Activated T-cell treated with anti-CD3 and anti-CD28 coated beads, Interleukin-2, amount 50 U/mL, for 72 hours (primary cell): Measurements from ENCODE around the gene LRSAM1. TPM values are rescaled to one million over a fixed set of nuclear protein-coding genes. Genes with fewer than 3 reads are reported as not detected.
"Not testable (repeated sequence)": the region's sequence is repeated elsewhere in the genome, so short reads cannot be mapped to it uniquely, and the experiment has no call there.

Source experiments
- ATAC-seq, 2 donors: fragments of 150-1000 bp; cut with Tn5 transposase; replicated peaks in 1 of 2; 2 replicates each; pipeline ENCODE4 v1.10.0; 2021; ENCODE audit warnings: moderate library complexity in 2 of 2, mild to moderate bottlenecking in 1 of 2
- DNase-seq, 2 donors: peaks; one replicate each; pipeline ENCODE4 v3.0.0; 2021 to 2022; ENCODE audit warnings: mixed read lengths in 1 of 2
- H3K27ac Mint-ChIP-seq: one replicate; pipeline ENCODE4 v1.8.0; 2022; ENCODE audit warnings: mild to moderate bottlenecking, moderate library complexity, mixed read lengths
- H3K27me3 Mint-ChIP-seq: one replicate; pipeline ENCODE4 v1.8.0; 2022; ENCODE audit warnings: low read depth, mixed read lengths
- H3K36me3 Mint-ChIP-seq, 2 donors: one replicate each; pipeline ENCODE4 v1.8.0; 2022; ENCODE audit warnings: mixed read lengths in 2 of 2, mild to moderate bottlenecking in 1 of 2; ENCODE audit not compliant: insufficient read depth in 2 of 2
- H3K4me1 Mint-ChIP-seq: one replicate; pipeline ENCODE4 v1.8.0; 2022; ENCODE audit warnings: low read depth, mixed read lengths
- H3K4me3 Mint-ChIP-seq, 2 donors: one replicate each; pipeline ENCODE4 v1.8.0; 2022; ENCODE audit warnings: mild to moderate bottlenecking in 2 of 2, mixed read lengths in 2 of 2, moderate library complexity in 2 of 2
- H3K9me3 Mint-ChIP-seq, 2 donors: one replicate each; pipeline ENCODE4 v1.8.0; 2022; ENCODE audit warnings: mixed read lengths in 2 of 2
- total RNA-seq, 2 donors: library from RNA; stranded (reverse); gene quantifications; one replicate each; pipeline ENCODE4 v1.2.3, GENCODE V29; 2022

The LRSAM1 gene
- total RNA-seq, 2 donors from 2014 or later = 30.5 to 33.8 TPM

DNA sequence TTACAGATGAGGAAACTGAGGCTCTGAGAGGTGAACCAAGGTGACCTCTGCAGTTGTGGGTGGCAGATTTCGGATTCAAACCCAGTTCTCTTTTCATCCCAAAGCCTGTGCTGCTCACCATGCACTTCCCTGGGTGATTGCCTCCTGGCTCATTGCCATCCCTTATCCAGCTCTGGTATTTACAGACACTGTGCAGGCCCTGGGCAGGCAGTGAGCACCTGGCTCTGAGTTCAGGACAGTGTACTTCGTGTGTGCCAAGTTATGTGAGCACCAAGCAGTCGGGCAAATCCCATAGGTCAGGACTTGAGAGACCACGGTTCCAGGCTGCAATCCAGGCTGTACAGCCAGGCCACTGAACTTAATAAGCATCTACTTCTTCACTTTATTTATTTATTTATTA is 1.4 kb downstream of the LRSAM1 start:
- no peak for DNase-seq
- no peaks in the 10 kb centered on the region for H3K27me3 Mint-ChIP-seq
- no peak for ATAC-seq
- no peaks in the 10 kb centered on the region for H3K9me3 Mint-ChIP-seq
- H3K36me3 Mint-ChIP-seq = peaks cover 26 to 38% of the 10 kb centered on the region in 2 donors
- peaks cover 28% of the 10 kb centered on the region for H3K4me1 Mint-ChIP-seq
- H3K4me3 Mint-ChIP-seq = peak overlapping the region; percentile 91 to 94
- no peak overlapping the region for H3K27ac Mint-ChIP-seq

DNA sequence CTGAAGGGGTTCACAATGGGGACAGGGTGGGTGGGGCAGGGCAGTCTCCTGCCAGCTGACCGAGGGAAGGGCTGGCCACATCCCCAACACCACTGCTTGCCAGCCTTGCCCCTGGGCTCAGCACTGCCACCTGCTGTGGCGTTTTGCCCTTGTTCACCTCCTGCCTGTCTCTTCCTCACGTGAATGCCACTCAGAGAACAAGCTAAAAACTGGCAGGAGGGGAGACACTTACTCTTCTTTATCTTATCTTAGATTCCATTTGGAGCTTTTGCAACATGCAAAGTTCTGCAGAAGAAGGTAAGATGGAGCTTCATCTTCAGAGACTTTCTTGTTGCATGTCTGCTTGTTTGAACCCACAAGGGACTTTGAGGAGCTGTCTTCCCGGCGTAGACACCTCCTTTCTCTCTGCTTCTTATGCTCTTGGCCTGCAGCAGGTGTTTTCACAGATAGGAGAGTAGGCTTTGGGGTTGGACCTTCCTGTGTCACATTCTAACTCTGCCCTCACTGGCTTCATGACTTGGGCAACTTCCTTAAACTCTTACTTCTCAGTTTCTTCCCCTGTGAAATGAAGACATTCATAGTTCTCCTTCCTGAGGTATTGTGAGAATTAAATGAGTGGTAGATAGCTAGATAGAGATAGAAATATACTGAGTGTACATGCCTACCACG is 4.1 kb downstream of the LRSAM1 start:
- H3K9me3 Mint-ChIP-seq = no peaks in the 10 kb centered on the region
- no peaks in the 10 kb centered on the region for H3K27me3 Mint-ChIP-seq
- no peak overlapping the region for H3K27ac Mint-ChIP-seq
- H3K4me3 Mint-ChIP-seq = no peak overlapping the region
- ATAC-seq (no peak), DNase-seq (peak in 1 of 2 donors; percentile 48)
- H3K4me1 Mint-ChIP-seq = peaks cover 2% of the 10 kb centered on the region
- H3K36me3 Mint-ChIP-seq = peaks cover 4 to 15% of the 10 kb centered on the region in 2 donors

DNA sequence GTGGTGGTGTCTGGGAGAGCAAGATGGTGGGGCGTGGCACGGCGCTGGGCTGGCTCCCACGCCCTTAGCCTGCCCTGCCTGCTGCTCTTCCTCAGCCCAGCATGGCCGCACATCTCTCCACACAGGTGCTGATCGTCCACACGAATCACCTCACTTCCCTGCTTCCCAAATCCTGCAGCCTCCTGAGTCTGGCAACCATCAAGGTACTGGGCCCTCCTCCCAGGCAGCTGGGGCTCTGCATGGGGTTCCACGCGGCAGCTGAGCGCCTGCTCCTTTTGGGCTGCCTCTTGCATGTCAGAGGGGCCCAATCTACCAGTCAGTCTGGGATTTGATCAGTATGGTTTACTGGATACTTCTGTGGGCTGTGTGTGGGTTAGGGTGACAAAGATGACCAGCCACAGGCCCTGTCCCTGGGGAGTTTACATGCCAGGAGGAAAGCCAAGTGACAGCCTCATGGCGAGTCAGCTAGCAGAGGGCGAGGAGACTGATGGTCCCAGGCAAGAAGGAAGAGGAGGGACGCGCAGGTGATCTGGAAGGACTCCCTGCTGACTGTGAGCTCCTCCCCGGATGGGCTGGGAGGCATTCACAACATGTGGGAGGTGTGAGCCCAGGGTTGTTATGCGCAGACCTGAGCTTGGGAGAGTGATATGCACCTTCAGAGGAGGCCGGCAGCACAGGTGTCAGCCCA is 6.0 kb downstream of the LRSAM1 start:
- no peak overlapping the region for H3K27ac Mint-ChIP-seq
- no peaks in the 10 kb centered on the region for H3K4me1 Mint-ChIP-seq
- ATAC-seq = no peak
- no peak for DNase-seq
- no peaks in the 10 kb centered on the region for H3K27me3 Mint-ChIP-seq
- H3K36me3 Mint-ChIP-seq = peaks cover 2 to 15% of the 10 kb centered on the region in 2 donors
- no peak overlapping the region for H3K4me3 Mint-ChIP-seq
- H3K9me3 Mint-ChIP-seq = no peaks in the 10 kb centered on the region

DNA sequence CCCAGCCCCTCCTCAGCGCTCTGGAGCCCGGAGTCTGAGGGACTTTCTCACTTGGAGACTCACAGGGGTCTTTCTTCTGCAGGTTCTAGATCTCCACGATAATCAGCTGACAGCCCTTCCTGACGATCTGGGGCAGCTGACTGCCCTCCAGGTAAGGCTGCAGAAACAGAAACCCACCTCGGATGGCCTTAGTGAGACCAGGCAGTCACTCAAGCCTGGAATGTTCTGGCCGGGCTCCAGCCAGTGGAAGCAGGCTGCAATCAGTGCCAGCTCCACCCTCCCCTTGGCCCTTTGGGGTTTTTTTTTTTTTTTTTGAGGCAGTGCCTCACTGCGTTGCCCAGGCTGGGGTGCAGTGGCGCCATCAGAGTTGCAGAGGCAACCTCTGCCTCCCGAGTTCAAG is 7.6 kb downstream of the LRSAM1 start:
- Mint-ChIP-seq H3K4me1 (no peaks in the 10 kb centered on the region), H3K4me3 (no peak overlapping the region), H3K27me3 (no peaks in the 10 kb centered on the region), H3K9me3 (no peaks in the 10 kb centered on the region), H3K27ac (no peak overlapping the region), H3K36me3 (peaks cover 2 to 16% of the 10 kb centered on the region in 2 donors)
- ATAC-seq (no peak), DNase-seq (no peak)

- Mint-ChIP-seq H3K4me3 (no peak overlapping the region), H3K36me3 (peaks cover 4 to 15% of the 10 kb centered on the region in 2 donors), H3K9me3 (no peaks in the 10 kb centered on the region), H3K27ac (no peak overlapping the region), H3K27me3 (no peaks in the 10 kb centered on the region), H3K4me1 (no peaks in the 10 kb centered on the region)
- DNase-seq = no peak
- ATAC-seq = no peak
These were observed 12.1 kb downstream of the LRSAM1 start for GRCh38 chr9:127463382-127463781.

DNA sequence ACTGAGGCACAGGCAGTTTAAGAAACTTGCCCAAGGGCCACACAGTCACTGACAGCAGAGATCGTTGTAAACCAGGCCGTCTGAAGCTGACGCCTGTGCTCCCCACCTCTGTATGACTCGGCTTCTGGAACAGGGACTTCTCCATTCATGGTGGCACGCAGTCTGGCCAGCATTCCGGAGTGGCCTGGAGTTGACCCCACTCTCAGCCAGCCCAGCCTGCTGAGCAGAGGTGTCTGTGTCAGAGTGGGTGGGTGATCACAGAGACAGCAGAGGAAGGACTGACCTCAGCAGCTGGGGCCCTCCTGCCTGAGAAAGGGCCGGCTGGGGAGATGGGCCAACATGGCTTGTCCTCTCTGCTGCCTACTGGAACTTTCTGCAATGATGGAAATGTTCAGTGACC is 12.6 kb downstream of the LRSAM1 start:
- peaks cover 4 to 18% of the 10 kb centered on the region in 2 donors for H3K36me3 Mint-ChIP-seq
- no peaks in the 10 kb centered on the region for H3K27me3 Mint-ChIP-seq
- ATAC-seq = no peak
- no peak overlapping the region for H3K4me3 Mint-ChIP-seq
- DNase-seq = no peak
- H3K9me3 Mint-ChIP-seq = no peaks in the 10 kb centered on the region
- H3K4me1 Mint-ChIP-seq = no peaks in the 10 kb centered on the region
- H3K27ac Mint-ChIP-seq = no peak overlapping the region

DNA sequence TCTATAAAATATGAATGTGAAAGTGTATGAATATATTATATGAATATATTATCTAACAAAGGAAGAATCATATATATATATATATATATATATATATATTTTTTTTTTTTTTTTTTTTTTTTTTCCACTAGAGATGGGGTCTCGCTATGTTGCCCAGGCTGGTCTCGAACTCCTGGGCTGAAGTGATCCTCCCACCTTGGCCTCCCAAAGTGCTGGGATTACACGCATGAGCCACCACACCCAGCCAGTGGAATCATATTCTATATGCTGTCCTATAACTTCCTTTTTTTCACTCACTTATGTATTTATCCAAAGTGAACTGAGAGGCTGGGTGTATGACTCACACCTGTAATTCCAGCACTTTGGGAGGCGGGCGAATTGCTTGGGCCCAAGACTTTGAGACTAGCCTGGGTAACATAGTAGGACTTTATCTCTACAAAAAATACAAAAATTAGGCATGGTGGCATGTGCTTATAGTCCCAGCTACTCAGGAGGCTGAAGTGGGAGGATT is 15.2 kb downstream of the LRSAM1 start:
- H3K36me3 Mint-ChIP-seq = peaks cover 4 to 23% of the 10 kb centered on the region in 2 donors
- H3K27ac Mint-ChIP-seq, H3K27me3 Mint-ChIP-seq, ATAC-seq, H3K4me1 Mint-ChIP-seq, H3K4me3 Mint-ChIP-seq, DNase-seq, H3K9me3 Mint-ChIP-seq: not testable (repeated sequence)

- no peak for ATAC-seq
- no peak overlapping the region for H3K27ac Mint-ChIP-seq
- H3K9me3 Mint-ChIP-seq = no peaks in the 10 kb centered on the region
- DNase-seq = no peak
- no peak overlapping the region for H3K4me3 Mint-ChIP-seq
- H3K27me3 Mint-ChIP-seq = no peaks in the 10 kb centered on the region
- H3K36me3 Mint-ChIP-seq = peaks cover 4 to 20% of the 10 kb centered on the region in 2 donors
- no peaks in the 10 kb centered on the region for H3K4me1 Mint-ChIP-seq
These were observed 16.3 kb downstream of the LRSAM1 start for GRCh38 chr9:127467621-127468020.

DNA sequence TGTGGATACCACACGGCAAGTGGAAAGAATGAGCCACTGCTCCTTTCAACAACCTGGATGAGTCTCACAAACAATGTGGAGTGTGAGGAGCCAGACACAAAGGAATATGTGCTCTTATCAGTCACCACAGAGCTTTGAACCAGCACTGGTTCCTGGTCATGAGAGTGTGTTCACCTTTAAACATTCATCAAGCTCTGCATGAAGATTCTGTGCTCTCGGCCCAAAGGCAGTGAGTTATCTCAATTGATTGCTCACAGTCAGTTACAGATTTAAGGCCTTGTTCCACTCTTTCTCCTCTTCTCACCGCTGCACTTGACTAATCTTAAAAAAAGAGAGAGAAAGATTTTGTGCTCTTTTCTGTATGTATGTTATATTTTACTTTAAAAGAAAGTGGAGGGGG is 19.4 kb downstream of the LRSAM1 start:
- no peaks in the 10 kb centered on the region for H3K9me3 Mint-ChIP-seq
- H3K4me1 Mint-ChIP-seq = no peaks in the 10 kb centered on the region
- DNase-seq = no peak
- H3K4me3 Mint-ChIP-seq = no peak overlapping the region
- ATAC-seq = no peak
- no peaks in the 10 kb centered on the region for H3K27me3 Mint-ChIP-seq
- peaks cover 4 to 20% of the 10 kb centered on the region in 2 donors for H3K36me3 Mint-ChIP-seq
- H3K27ac Mint-ChIP-seq = no peak overlapping the region

- peaks cover 0 to 14% of the 10 kb centered on the region in 2 donors for H3K36me3 Mint-ChIP-seq
- ATAC-seq (no peak), DNase-seq (no peak)
- no peaks in the 10 kb centered on the region for H3K4me1 Mint-ChIP-seq
- H3K27me3 Mint-ChIP-seq = no peaks in the 10 kb centered on the region
- no peak overlapping the region for H3K27ac Mint-ChIP-seq
- H3K9me3 Mint-ChIP-seq = no peaks in the 10 kb centered on the region
- no peak overlapping the region for H3K4me3 Mint-ChIP-seq
These were observed 22.2 kb downstream of the LRSAM1 start for GRCh38 chr9:127473501-127473900.

DNA sequence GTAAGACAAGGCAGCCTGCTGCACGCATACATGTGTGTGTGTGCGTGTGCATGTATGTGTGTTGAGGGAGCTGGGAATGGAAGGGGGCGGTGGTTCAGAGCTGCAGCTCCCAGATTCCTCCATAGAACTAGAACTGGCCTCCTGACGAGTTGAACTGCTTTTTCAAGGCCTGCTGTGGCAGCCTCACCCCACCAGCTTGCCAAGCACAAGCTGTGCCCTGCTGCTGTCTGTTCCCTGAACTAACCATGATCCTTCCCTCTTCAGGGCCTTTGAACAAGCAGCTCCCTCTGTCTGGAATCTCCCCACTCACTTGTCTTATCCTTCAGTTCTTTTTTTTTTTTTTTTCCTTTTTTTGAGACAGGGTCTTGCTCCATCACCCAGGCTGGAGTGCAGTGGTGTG is 22.6 kb downstream of the LRSAM1 start:
- H3K27me3 Mint-ChIP-seq = no peaks in the 10 kb centered on the region
- peaks cover 0 to 12% of the 10 kb centered on the region in 2 donors for H3K36me3 Mint-ChIP-seq
- H3K4me1 Mint-ChIP-seq = no peaks in the 10 kb centered on the region
- no peak overlapping the region for H3K4me3 Mint-ChIP-seq
- no peak for DNase-seq
- H3K27ac Mint-ChIP-seq = no peak overlapping the region
- no peaks in the 10 kb centered on the region for H3K9me3 Mint-ChIP-seq
- no peak for ATAC-seq

DNA sequence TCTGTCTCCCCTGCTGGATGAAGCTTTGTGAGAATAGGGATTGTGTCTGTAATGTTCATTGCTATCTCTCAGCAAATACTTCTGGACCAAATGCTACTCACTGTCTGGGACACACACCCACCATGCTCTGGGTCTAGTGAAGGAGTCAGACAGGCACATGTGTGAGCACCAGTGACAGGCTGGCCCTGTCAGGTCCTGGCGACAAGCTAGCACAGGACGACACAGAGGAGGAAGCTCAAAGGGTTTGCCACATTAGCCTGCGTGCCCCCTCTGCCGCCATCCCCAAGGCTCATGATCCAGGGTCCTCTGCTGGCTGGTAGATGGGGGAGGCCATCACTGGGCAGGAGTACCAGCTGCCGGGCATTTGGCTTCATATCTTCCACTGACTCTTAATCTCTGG is 23.3 kb downstream of the LRSAM1 start:
- Mint-ChIP-seq H3K27ac (no peak overlapping the region), H3K4me3 (no peak overlapping the region), H3K36me3 (peaks cover 0 to 7% of the 10 kb centered on the region in 2 donors), H3K9me3 (no peaks in the 10 kb centered on the region), H3K27me3 (no peaks in the 10 kb centered on the region), H3K4me1 (no peaks in the 10 kb centered on the region)
- ATAC-seq (no peak), DNase-seq (no peak)

DNA sequence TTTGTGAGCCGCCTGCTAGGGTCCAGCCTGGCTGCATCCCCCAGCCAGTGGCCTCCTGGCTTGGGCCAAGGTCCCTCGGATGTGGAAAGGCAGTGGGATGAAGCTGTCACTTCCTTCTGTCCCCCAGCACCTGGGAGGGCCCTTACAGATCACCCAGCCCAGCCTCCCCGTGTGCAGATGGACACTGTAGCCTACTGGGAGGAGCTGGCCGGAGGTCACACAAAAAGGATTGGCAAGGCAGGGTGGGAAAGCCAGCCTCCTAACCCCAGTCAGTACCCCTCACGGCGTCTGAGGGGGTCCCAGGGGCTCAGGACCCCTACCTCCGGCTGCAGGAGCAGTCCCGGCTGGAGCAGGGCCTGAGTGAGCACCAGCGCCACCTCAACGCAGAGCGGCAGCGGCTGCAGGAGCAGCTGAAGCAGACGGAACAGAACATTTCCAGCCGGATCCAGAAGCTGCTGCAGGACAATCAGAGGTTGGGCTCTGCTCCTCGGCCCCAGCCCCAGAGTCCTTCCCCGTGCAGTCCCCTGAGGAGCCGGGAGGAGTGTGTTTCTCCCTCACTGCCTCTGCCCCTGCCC is 28.3 kb downstream of the LRSAM1 start:
- Mint-ChIP-seq H3K27ac (no peak overlapping the region), H3K36me3 (peaks cover 5 to 8% of the 10 kb centered on the region in 2 donors), H3K4me1 (no peaks in the 10 kb centered on the region), H3K9me3 (no peaks in the 10 kb centered on the region), H3K27me3 (no peaks in the 10 kb centered on the region), H3K4me3 (no peak overlapping the region)
- DNase-seq = no peak
- ATAC-seq = no peak
